Activated T-cell treated with anti-CD3 and anti-CD28 coated beads, Interleukin-2, amount 50 U/mL, for 24 hours (primary cell): ENCODE measurements around the gene PKP2.
"Not testable (repeated sequence)": the region's sequence is repeated elsewhere in the genome, so short reads cannot be mapped to it uniquely, and the experiment has no call there.

Source experiments
- DNase-seq: peaks from one replicate; pipeline ENCODE4 v3.0.0-alpha.2; 2020
- H3K27ac Mint-ChIP-seq: 2 replicates; pipeline ENCODE4 v1.8.0; 2020; ENCODE audit warnings: mild to moderate bottlenecking, mixed read lengths
- H3K27me3 Mint-ChIP-seq: 2 replicates; pipeline ENCODE4 v1.8.0; 2020; ENCODE audit warnings: mixed read lengths
- H3K36me3 Mint-ChIP-seq: 2 replicates; pipeline ENCODE4 v1.8.0; 2020; ENCODE audit warnings: low read depth, mixed read lengths
- H3K4me1 Mint-ChIP-seq: 2 replicates; pipeline ENCODE4 v1.8.0; 2020; ENCODE audit warnings: low read depth, mixed read lengths
- H3K4me3 Mint-ChIP-seq: 2 replicates; pipeline ENCODE4 v1.8.0; 2020; ENCODE audit warnings: mild to moderate bottlenecking, moderate library complexity, mixed read lengths
- H3K9me3 Mint-ChIP-seq: 2 replicates; pipeline ENCODE4 v1.8.0; 2020; ENCODE audit warnings: mixed read lengths

Gene PKP2

DNA sequence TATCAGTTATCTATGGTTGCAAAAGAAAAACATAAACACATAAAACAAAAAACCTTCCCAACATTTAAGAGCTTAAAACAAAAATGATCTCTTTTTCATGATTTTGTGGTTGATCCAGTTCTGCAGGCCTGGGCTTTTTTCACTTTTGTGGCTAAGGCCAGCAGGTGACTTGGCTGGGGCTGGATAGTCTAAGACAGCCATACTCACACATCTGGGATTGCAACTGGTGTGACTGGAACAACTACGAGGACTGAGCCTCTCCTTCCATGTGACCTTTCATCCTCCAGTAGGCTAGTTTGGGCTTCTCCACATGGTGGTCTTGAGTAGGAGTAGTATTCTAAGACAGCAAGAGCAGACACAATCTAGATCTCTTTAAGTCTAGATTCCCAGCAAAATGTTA lies 7.2 kb upstream of the PKP2 start:
- Mint-ChIP-seq H3K4me3 (no peak overlapping the region), H3K36me3 (no peaks in the 10 kb centered on the region), H3K27me3 (peaks cover 24% of the 10 kb centered on the region), H3K4me1 (peaks cover 1% of the 10 kb centered on the region), H3K9me3 (no peaks in the 10 kb centered on the region), H3K27ac (no peak overlapping the region)
- DNase-seq: no peak

- Mint-ChIP-seq H3K36me3 (no peaks in the 10 kb centered on the region), H3K4me3 (no peak overlapping the region), H3K9me3 (no peaks in the 10 kb centered on the region)
Measured at GRCh38 chr12:32903318-32903717, 6.7 kb upstream of the PKP2 start.

GRCh38 chr12:32902287-32902997 lies 5.9 kb upstream of the PKP2 start:
- H3K36me3 Mint-ChIP-seq: no peaks in the 10 kb centered on the region
- H3K27me3 Mint-ChIP-seq: peaks cover 33% of the 10 kb centered on the region
- peaks cover 3% of the 10 kb centered on the region for H3K4me1 Mint-ChIP-seq
- DNase-seq: no peak
- H3K27ac Mint-ChIP-seq: no peak overlapping the region
- no peaks in the 10 kb centered on the region for H3K9me3 Mint-ChIP-seq
- no peak overlapping the region for H3K4me3 Mint-ChIP-seq

More at GRCh38 chr12:32903318-32903717, 6.7 kb upstream of the PKP2 start:
- no peak for DNase-seq
- Mint-ChIP-seq H3K27ac (no peak overlapping the region), H3K27me3 (peaks cover 28% of the 10 kb centered on the region), H3K4me1 (peaks cover 1% of the 10 kb centered on the region)

DNA sequence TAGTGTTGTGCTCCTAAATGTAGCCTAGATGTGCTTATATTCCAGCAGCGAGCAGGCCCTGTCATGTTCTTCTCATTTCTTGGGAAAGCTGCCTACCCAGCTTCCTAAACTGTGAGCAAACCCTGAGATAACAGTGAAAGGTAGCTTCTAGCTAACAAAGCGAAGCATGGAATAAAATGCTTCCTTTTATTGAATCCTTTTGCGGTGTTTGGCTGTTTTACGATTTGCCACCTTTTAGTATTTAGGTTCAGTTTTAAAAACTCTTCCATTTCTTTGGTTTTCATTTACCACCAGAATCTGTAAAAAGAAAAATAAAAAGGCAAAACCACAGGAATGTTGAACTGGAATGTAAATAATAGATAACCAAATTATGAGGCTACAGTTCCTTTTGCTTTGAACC lies 5.0 kb upstream of the PKP2 start:
- no peaks in the 10 kb centered on the region for H3K9me3 Mint-ChIP-seq
- H3K36me3 Mint-ChIP-seq: no peaks in the 10 kb centered on the region
- DNase-seq: no peak
- H3K27ac Mint-ChIP-seq: no peak overlapping the region
- H3K4me1 Mint-ChIP-seq: peaks cover 8% of the 10 kb centered on the region
- H3K27me3 Mint-ChIP-seq: peaks cover 36% of the 10 kb centered on the region
- H3K4me3 Mint-ChIP-seq: no peak overlapping the region

DNA sequence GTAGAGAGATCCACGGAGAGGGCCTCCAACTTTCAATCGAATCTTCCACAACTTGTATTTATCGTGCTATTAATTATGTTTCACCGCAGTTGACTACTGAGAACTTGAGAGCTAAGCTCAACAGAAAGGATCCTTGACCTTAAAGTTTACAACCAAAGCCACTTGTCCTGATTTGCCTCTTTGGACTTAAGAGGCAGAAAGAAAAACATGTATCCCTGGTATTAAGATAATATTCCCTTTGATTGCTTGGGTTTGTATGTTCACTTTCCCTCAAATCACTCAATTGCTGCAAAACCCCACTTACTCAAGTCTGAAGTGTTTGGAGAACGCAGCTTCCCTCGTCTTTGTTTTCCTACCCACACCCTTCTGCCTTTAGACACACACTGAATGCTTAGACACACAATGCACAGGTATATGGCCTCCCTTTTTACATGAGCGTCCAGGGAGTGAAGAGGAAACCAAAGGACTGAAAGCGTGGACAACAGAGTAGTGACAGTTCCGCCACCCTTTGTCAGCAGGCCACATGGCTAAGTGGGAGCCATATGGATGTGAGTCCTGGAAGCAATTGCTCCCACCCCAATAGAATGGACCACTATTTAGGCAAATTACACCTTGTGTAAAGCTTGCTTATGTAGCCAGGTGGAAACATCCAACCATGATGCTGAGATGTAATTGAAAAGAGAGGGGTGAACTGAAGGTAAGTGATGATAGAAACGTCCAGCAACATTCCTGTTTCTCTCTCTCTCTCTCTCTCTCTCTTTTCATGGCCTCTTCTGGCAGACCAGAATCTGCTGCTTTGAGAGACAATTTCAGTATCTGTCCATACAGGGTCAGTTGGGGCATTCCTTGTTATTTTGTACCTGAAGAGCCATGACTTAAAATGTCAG lies 1.4 kb upstream of the PKP2 start:
- no peak overlapping the region for H3K27ac Mint-ChIP-seq
- H3K36me3 Mint-ChIP-seq: no peaks in the 10 kb centered on the region
- H3K27me3 Mint-ChIP-seq: peaks cover 57% of the 10 kb centered on the region
- peak overlapping the region; percentile 72 for H3K4me3 Mint-ChIP-seq
- no peak for DNase-seq
- H3K4me1 Mint-ChIP-seq: peaks cover 19% of the 10 kb centered on the region
- no peaks in the 10 kb centered on the region for H3K9me3 Mint-ChIP-seq

GRCh38 chr12:32897281-32897610 lies 669 bp upstream of the PKP2 start:
- Mint-ChIP-seq H3K4me3 (peak overlapping the region; percentile 72), H3K27ac (no peak overlapping the region), H3K27me3 (peaks cover 58% of the 10 kb centered on the region), H3K36me3 (no peaks in the 10 kb centered on the region), H3K4me1 (peaks cover 19% of the 10 kb centered on the region), H3K9me3 (no peaks in the 10 kb centered on the region)
- no peak for DNase-seq

DNA sequence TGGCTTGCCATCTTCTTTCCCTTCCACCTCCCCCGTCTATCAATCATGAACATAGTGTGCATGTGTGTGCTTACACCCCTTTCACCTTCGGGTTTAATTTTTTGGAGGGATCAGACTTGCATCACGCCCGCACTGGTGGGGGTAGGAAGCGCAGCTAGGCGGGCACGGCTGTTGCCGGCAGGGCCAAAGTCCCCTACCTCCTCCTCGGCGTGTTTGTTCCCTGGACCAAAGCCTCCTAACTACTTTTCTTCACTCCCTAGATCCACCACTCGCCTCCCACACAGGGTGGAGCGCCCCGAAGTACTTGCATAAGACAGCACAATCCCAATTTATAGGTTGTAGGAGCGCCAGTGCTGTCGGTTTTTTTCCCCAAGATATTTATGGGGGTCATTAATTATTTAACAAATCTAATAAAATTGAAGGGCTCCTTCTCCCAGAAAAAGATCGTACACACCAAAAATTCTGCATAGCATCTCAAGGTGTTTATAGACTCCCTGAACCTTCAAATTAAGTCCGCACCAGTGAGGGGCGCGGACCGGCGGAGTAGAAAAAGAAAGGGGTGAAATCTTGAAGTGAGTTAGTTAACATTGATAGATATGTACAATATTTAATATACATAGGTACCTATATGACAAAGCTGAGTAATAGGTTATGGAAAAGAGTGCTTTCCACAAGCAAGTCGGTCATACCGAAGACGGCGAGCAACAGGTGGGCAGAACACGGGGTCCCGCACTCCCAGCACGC lies 717 bp downstream of the PKP2 start:
- no peak for DNase-seq
- H3K4me3 Mint-ChIP-seq: peak overlapping the region; percentile 73

GRCh38 chr12:32894566-32894965 lies 2.0 kb downstream of the PKP2 start:
- Mint-ChIP-seq H3K4me1 (peaks cover 19% of the 10 kb centered on the region), H3K4me3 (no peak overlapping the region), H3K27ac (no peak overlapping the region), H3K36me3 (no peaks in the 10 kb centered on the region), H3K27me3 (peaks cover 54% of the 10 kb centered on the region), H3K9me3 (no peaks in the 10 kb centered on the region)
- no peak for DNase-seq

More for the DNA sequence above, 717 bp downstream of the PKP2 start:
- Mint-ChIP-seq H3K27me3 (peaks cover 58% of the 10 kb centered on the region), H3K4me1 (peaks cover 19% of the 10 kb centered on the region), H3K27ac (no peak overlapping the region), H3K36me3 (no peaks in the 10 kb centered on the region), H3K9me3 (no peaks in the 10 kb centered on the region)

DNA sequence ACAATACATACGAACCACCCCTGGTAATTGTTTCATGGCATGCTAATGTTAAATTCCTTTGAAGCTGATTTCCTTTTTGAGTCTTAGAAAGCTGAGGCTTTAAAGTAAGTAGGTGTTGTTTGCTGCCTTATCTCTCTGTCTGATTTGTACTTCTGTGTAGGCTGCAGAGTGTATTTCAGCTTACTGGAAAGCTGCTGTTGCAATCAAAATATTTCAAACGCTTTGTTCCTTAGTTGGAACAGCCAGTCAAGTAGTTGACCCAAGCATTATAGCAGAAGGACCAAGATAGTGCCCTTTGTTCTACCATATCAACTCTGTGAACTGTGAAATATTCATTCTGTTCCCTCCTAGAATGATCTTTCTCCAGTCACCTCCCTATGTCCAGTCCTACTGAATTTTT lies 3.1 kb downstream of the PKP2 start:
- H3K9me3 Mint-ChIP-seq: no peaks in the 10 kb centered on the region
- H3K4me3 Mint-ChIP-seq: no peak overlapping the region
- no peak for DNase-seq
- H3K27me3 Mint-ChIP-seq: peaks cover 52% of the 10 kb centered on the region
- peaks cover 19% of the 10 kb centered on the region for H3K4me1 Mint-ChIP-seq
- no peak overlapping the region for H3K27ac Mint-ChIP-seq
- no peaks in the 10 kb centered on the region for H3K36me3 Mint-ChIP-seq

- peaks cover 48% of the 10 kb centered on the region for H3K27me3 Mint-ChIP-seq
- no peak overlapping the region for H3K4me3 Mint-ChIP-seq
- H3K4me1 Mint-ChIP-seq: peaks cover 19% of the 10 kb centered on the region
- no peak overlapping the region for H3K27ac Mint-ChIP-seq
- H3K36me3 Mint-ChIP-seq: no peaks in the 10 kb centered on the region
- DNase-seq: no peak
- no peaks in the 10 kb centered on the region for H3K9me3 Mint-ChIP-seq
Measured at GRCh38 chr12:32893043-32893442, 3.5 kb downstream of the PKP2 start.

- Mint-ChIP-seq H3K4me1 (peaks cover 16% of the 10 kb centered on the region), H3K27me3 (peaks cover 41% of the 10 kb centered on the region)
- not testable (repeated sequence) for H3K9me3 Mint-ChIP-seq, DNase-seq, H3K4me3 Mint-ChIP-seq, H3K27ac Mint-ChIP-seq, H3K36me3 Mint-ChIP-seq
Measured at GRCh38 chr12:32892369-32892768, 4.2 kb downstream of the PKP2 start.

GRCh38 chr12:32891956-32892355 lies 4.6 kb downstream of the PKP2 start:
- peaks cover 12% of the 10 kb centered on the region for H3K4me1 Mint-ChIP-seq
- DNase-seq: no peak

GRCh38 chr12:32891526-32891925 lies 5.1 kb downstream of the PKP2 start:
- no peak for DNase-seq
- Mint-ChIP-seq H3K27ac (no peak overlapping the region), H3K4me3 (no peak overlapping the region), H3K27me3 (peaks cover 37% of the 10 kb centered on the region), H3K9me3 (no peaks in the 10 kb centered on the region), H3K36me3 (no peaks in the 10 kb centered on the region), H3K4me1 (peaks cover 12% of the 10 kb centered on the region)

More at GRCh38 chr12:32891956-32892355, 4.6 kb downstream of the PKP2 start:
- H3K27me3 Mint-ChIP-seq: peaks cover 37% of the 10 kb centered on the region
- H3K4me3 Mint-ChIP-seq: no peak overlapping the region
- H3K36me3 Mint-ChIP-seq: no peaks in the 10 kb centered on the region
- H3K27ac Mint-ChIP-seq: no peak overlapping the region
- H3K9me3 Mint-ChIP-seq: no peaks in the 10 kb centered on the region

GRCh38 chr12:32889011-32889760 lies 7.4 kb downstream of the PKP2 start:
- H3K36me3 Mint-ChIP-seq: no peaks in the 10 kb centered on the region
- peaks cover 3% of the 10 kb centered on the region for H3K4me1 Mint-ChIP-seq
- no peak overlapping the region for H3K27ac Mint-ChIP-seq
- no peak overlapping the region for H3K4me3 Mint-ChIP-seq
- no peak for DNase-seq
- H3K27me3 Mint-ChIP-seq: peaks cover 19% of the 10 kb centered on the region
- no peaks in the 10 kb centered on the region for H3K9me3 Mint-ChIP-seq
